HG03045 (cell line): ENCODE results near the gene ACSS1.
A peak's percentile ranks its signal among the peaks of the same experiment; 100 is the strongest.

ENCODE experiments used
- ATAC-seq: cut with Tn5 transposase; IDR thresholded peaks from one replicate; pipeline ENCODE4 v1.9.1; 2021; ENCODE audit warnings: mild to moderate bottlenecking, moderate library complexity; ENCODE audit not compliant: unreplicated experiment

The ACSS1 gene

DNA sequence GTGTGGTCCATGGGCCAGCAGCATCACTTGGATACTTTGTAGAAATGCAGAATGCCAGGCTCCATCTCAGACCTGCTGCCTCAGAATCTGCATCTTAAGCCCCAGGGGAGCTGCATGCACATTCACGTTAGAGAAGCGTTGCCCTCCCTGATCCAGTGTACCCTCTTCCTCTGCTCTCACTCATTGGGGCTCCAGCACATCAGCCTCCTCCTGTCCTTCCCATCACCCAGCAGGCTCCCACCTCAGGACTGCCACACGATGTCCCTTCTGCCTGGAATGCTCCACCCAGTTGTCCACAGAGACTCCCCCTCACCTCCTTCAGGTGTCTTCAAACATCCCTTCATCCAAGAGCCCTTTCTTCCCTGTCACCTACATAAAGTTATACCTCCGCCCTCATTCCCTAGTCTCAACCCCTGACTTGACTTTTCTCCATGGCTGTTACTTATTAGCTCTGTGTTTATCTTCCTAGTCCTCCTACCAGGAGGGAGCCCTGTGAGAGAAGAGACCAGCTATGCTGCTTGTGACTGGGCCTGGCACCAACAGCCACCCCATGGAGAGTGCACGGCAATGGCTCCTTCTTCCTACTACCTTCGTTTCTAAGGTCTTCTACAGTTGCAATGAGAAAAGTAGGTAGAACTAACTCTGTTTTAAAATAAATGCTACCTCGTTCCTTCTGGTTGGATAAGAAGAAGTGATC is 3.3 kb upstream of the ACSS1 start:
- ATAC-seq = no peak

GRCh38 chr20:25059866-25060465 is 2.0 kb upstream of the ACSS1 start:
- no peak for ATAC-seq

GRCh38 chr20:25058847-25059810 is 1.2 kb upstream of the ACSS1 start:
- no peak for ATAC-seq

DNA sequence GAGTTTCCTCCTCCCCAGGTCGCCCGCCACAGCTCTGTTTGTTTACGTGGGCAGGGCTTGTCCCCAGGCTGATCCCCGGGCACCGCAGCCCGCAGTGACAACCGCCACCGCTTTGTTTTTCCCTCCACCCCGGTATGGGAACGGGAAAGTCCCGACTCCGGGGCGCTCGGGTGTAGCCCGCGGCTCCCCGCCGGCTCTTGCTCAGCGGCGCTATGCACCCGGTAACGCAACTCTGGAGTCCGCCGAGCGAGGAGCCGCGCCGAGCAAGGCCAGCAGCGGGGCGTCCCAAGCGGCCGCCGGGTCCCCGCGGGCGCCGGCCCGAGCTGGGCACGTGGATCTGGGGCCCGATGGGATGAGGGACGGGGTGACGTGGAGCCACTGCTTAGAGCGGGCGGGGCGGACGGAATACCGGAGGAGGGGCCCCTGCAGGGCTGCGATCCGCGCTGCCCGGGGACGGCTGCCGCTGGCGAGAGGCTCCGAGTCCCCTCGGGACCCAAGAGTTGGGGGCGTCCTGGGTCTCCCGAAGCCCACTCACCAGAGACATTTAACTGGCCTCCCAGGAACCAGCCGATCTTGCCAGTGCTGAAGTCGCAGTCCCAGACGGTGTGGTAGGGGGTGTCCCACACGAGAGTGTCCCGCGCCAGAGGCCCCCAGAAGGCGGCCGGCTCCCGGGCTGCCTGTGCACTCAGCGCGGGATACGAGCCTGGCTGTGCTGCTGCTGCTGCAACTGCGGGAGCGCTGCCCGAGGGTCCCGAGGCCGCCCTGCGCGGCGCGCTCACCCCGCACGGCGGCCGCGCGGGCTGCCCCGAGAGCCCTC is 497 bp downstream of the ACSS1 start:
- ATAC-seq = peak; percentile 33

- ATAC-seq = peak; percentile 28
Observed at GRCh38 chr20:25056690-25057233, 1.2 kb downstream of the ACSS1 start.

GRCh38 chr20:25055711-25056495 is 2.0 kb downstream of the ACSS1 start:
- ATAC-seq = no peak

GRCh38 chr20:25054995-25055629 is 2.8 kb downstream of the ACSS1 start:
- no peak for ATAC-seq

GRCh38 chr20:25054096-25054820 is 3.7 kb downstream of the ACSS1 start:
- no peak for ATAC-seq

DNA sequence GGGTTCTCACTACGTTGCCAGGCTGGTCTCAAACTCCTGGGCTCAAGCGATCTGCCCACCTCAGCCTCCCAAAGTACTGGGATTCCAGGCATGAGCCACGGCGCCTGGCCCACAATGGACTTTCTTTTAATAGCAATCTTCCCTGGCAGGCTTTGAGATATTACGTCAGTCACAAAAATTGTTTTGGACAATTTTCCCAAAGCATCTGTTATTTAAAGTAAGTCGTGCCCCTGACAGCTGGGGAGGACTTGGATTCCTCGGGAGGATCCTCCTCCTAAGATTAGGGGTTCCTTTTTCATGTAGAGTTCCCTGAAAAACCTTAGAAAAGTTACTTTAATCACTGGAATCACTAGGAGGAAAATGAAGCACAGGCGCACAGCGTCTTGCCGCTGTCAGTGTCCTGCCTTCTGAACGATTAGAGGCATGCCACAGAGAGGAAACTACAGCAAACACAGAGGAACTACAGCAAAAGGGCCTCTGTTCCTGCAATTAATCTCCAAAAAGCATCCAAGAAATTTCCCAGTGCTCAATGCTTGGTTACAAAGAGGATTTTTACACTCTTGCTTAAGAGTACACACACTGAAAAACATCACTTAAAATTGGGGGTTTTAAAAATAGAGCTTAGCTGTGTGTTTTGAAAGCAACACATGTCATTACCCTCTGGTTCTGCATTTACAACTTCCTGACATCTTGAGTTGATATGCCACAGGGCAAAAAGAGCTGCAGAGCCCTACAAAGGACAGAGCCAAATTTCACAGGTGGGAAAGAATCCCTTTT is 4.5 kb downstream of the ACSS1 start:
- ATAC-seq = no peak

GRCh38 chr20:25052255-25053194 is 5.4 kb downstream of the ACSS1 start:
- no peak for ATAC-seq

- ATAC-seq = no peak
Observed at GRCh38 chr20:25051386-25052155, 6.4 kb downstream of the ACSS1 start.

- ATAC-seq = no peak
Observed at GRCh38 chr20:25050501-25051350, 7.2 kb downstream of the ACSS1 start.

DNA sequence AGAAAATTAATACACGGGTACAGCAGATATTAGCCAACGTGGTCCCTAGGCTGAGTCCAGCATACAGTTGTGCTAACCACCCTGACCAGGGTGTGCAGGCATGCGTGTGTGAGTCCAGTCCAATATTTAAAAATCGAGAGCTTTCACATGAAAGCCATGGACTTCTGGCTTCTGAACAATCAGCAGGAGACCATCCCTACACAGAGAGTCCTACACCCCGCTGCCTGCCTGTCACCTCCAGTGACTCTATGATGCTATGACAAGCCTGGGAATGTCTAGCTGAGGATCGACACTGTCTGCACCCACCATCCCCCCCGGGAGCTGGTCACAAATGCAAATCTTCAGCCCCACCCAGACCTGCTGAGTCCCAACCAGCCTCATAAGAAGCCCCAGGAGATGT is 7.9 kb downstream of the ACSS1 start:
- no peak for ATAC-seq

DNA sequence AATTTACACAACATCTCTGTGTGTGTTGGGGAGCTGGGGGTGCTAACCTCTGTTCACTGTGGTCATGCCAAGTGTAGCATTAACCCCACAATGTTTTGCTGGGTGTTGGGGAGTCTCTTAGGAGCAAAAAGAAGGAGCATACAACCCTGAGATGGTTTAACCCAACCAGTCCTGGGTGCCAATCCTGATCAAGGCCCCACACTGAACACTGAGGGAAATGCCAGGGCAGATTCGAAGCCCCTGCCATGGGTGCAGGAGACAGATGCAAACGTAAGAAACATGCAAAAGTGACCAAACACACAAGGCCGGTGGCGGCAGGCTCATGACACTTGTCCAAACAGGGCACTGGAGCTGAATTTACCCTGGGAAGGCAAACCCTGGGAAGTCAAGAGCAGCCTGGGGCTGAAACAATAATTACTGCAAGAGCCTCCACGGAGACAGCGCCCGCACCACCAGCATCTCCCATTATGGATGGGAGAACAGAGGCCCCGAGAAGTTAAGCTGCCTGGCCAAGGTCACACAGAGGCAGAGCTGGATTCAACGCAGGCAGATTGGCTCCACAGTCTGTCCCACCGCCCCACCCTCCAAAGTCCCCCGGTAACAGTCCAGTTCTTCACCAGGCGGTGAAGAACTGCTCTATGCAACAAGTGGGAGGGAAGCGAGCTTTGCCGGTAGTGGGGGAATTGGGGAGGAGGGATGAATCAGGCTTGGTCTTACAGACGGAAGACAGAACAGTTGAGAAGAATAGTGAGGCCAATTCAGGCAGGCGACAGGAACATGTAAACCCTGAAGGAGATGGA is 8.5 kb downstream of the ACSS1 start:
- ATAC-seq = no peak
